Measurements from ENCODE around the gene CHST3. TPM values are rescaled to one million over a fixed set of nuclear protein-coding genes. Genes with fewer than 3 reads are reported as not detected.

Gene CHST3
- total RNA-seq, 2 donors from 2014 or later, result 34.9 to 37.7 TPM

DNA sequence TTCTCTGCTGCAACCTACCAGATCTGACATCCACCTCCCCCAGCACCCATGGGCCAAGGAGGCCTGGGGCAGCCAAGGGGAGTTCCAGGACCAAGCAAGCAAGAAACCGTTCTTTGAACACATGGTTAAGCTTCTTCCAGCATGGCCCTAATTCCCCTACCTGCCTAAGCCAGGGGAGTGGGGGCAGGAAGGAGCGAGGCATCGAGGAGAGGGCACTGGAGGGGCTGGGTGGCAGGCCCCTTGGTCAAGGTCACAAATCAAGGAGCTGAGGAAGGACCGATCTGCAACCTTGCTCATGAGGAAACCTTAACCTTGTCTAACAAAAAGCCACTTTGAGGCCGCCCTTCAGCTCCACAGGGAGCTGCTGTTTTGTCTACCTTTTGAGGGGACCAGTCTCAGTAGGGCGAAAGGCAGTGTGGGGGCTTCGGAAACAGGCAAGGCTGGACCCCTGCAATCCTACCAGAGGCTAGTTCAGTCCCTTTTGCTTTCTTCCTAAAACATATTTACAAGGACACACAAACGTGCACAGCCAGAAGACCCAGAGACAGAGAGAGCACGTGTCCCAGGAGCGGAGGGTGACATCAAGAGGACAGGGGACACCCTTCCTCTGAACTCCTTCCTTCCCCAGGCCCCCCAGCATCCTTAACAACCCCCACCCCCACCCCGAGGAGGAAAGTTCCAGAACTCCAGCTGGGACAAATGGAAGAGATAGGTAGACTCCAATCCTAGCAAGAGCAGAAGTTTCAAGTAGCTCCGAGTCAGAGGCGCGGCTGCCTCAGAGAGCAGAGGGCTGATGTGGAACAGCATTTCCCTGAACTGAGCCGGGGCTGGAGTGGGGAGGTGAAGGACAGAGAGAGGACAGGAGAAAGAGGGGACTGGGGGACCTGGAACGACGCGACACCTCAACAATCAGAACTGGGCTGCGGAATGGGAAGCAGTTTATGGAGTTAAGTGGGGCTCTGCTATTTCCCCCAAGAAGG, 95.9 kb downstream of the CHST3 start:
- DNase-seq (ENCODE audit: low spot score), result no peak
- intact Hi-C loops (cut with DNase I), result loop anchor here in 1 of 2 donors (5.0 kb wide), 1 partner anchor 1847 kb away; no protein-coding TSS in a partner anchor

GRCh38 chr10:72061491-72061890, 97.3 kb downstream of the CHST3 start:
- DNase-seq (ENCODE audit: low spot score), result no peak
- intact Hi-C loops (cut with DNase I), result loop anchor here in 1 of 2 donors (5.0 kb wide), 1 partner anchor 1846 kb away; no protein-coding TSS in a partner anchor

GRCh38 chr10:72061930-72062329, 97.7 kb downstream of the CHST3 start:
- no peak for DNase-seq (ENCODE audit: low spot score)
- intact Hi-C loops (cut with DNase I), result loop anchor here in 1 of 2 donors (5.0 kb wide), 1 partner anchor 1845 kb away; no protein-coding TSS in a partner anchor

DNA sequence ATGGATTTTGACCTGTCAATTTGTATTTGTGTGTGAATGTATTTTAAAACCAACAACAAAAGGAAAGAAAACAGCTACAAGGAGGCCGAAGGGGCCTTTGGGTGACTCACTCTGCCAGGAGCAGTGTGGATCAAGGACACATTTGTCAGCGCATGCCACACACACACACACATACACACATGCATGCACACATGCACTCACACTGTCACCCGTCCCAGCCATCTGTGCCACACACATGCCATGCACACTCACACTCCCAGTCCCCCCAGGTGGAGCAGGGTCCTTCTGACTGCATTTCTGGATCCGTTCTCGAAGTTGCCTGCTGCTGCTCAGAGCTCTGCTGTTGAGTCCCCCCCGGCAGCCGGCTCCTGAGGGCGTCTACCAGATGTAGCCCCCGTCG, 98.2 kb downstream of the CHST3 start:
- no peak for DNase-seq (ENCODE audit: low spot score)
- intact Hi-C loops (cut with DNase I), result loop anchor here in 1 of 2 donors (5.0 kb wide), 1 partner anchor 1845 kb away; no protein-coding TSS in a partner anchor

Other genes starting within 250 kb of the CHST3 start
- gene C10orf105, start 244.6 kb upstream of the CHST3 start, total RNA-seq, result under 1 TPM; 0.23 to 0.24 TPM
- 100 to 1,000 TPM; 126 to 135 TPM for gene VSIR, start 190.9 kb upstream of the CHST3 start, total RNA-seq
- gene PSAP, start 113.1 kb upstream of the CHST3 start, total RNA-seq, result 1,000 to 10,000 TPM in 1 of 2 donors, 100 to 1,000 TPM in 1; 787 to 1,159 TPM
- 1 to 10 TPM; 2.4 to 4.5 TPM for gene SPOCK2, start 124.2 kb downstream of the CHST3 start, total RNA-seq

Data from posterior vena cava (tissue), 2 donors.